Large intestine (tissue), 3 donors: Measurements from ENCODE around the gene TPCN2. TPM values are rescaled to one million over a fixed set of nuclear protein-coding genes. Genes with fewer than 3 reads are reported as not detected.
"Not testable (repeated sequence)": the region's sequence is repeated elsewhere in the genome, so short reads cannot be mapped to it uniquely, and the experiment has no call there.

Experiments
- DNase-seq, 2 donors: peaks; one replicate each; pipeline versions ENCODE4 v3.0.0 to v3.0.0-alpha.2; 2013
- H3K27ac ChIP-seq: one replicate; pipeline ENCODE4 v1.5.1; 2013; ENCODE audit warnings: low read length
- H3K27me3 ChIP-seq: 2 replicates; pipeline ENCODE4 v1.6.1; 2013; ENCODE audit warnings: low read length; ENCODE audit not compliant: control insufficient read depth, insufficient read depth
- H3K36me3 ChIP-seq: 2 replicates; pipeline ENCODE4 v1.6.1; 2013; ENCODE audit warnings: low read length; ENCODE audit not compliant: control insufficient read depth, insufficient read depth
- H3K4me1 ChIP-seq: one replicate; pipeline ENCODE4 v1.6.1; 2013; ENCODE audit warnings: low read length; ENCODE audit not compliant: control insufficient read depth, insufficient read depth
- H3K4me3 ChIP-seq: one replicate; pipeline ENCODE4 v1.5.1; 2013; ENCODE audit warnings: low read length
- H3K9me3 ChIP-seq: one replicate; pipeline ENCODE4 v1.6.1; 2013; ENCODE audit warnings: mild to moderate bottlenecking, low read depth, low read length, moderate library complexity; ENCODE audit not compliant: control insufficient read depth
- WGBS: methylation state at CpG from one replicate; pipeline ENCODE4 v1.1.5; 2013; ENCODE audit warnings: low lambda C conversion rate; ENCODE audit not compliant: insufficient coverage; 5-methylcytosine and 5-hydroxymethylcytosine counted together
- polyA plus RNA-seq: library from polyadenylated mRNA; unstranded; fragments of 120-200 nt; gene quantifications from one replicate; pipeline ENCODE4 v1.2.1, GENCODE V29; 2013

TPCN2 gene
- polyA plus RNA-seq, 1 donor: 31.0 TPM

GRCh38 chr11:69131121-69131566 lies 82.4 kb downstream of the TPCN2 start:
- Histone ChIP-seq H3K36me3 (no peaks in the 10 kb centered on the region), H3K4me3 (no peak overlapping the region), H3K9me3 (peaks cover 6% of the 10 kb centered on the region), H3K4me1 (peaks cover 4% of the 10 kb centered on the region), H3K27ac (no peak overlapping the region), H3K27me3 (no peaks in the 10 kb centered on the region)
- no peak for DNase-seq
- no CpG with 5 or more reads among the region's 11 CpGs for WGBS

GRCh38 chr11:69131644-69132300 lies 83.0 kb downstream of the TPCN2 start:
- H3K27me3 ChIP-seq: no peaks in the 10 kb centered on the region
- no CpG with 5 or more reads among the region's 15 CpGs for WGBS
- peak; percentile 80 to 82 for DNase-seq
- H3K4me1 ChIP-seq: peaks cover 4% of the 10 kb centered on the region
- H3K9me3 ChIP-seq: peaks cover 6% of the 10 kb centered on the region
- H3K27ac ChIP-seq: no peak overlapping the region
- no peaks in the 10 kb centered on the region for H3K36me3 ChIP-seq
- H3K4me3 ChIP-seq: no peak overlapping the region

- H3K27me3 ChIP-seq: no peaks in the 10 kb centered on the region
- DNase-seq: no peak
- peaks cover 6% of the 10 kb centered on the region for H3K9me3 ChIP-seq
- H3K36me3 ChIP-seq: no peaks in the 10 kb centered on the region
- H3K4me3 ChIP-seq: no peak overlapping the region
- H3K27ac ChIP-seq: no peak overlapping the region
- peaks cover 4% of the 10 kb centered on the region for H3K4me1 ChIP-seq
- 100% methylated on average over 2 of the region's 7 CpGs for WGBS
Measured at GRCh38 chr11:69132301-69132670, 83.6 kb downstream of the TPCN2 start.

GRCh38 chr11:69133251-69133650 lies 84.5 kb downstream of the TPCN2 start:
- H3K27ac ChIP-seq: no peak overlapping the region
- H3K9me3 ChIP-seq: peaks cover 3% of the 10 kb centered on the region
- peaks cover 4% of the 10 kb centered on the region for H3K4me1 ChIP-seq
- no peak overlapping the region for H3K4me3 ChIP-seq
- DNase-seq: no peak
- no peaks in the 10 kb centered on the region for H3K27me3 ChIP-seq
- no peaks in the 10 kb centered on the region for H3K36me3 ChIP-seq
- no CpG with 5 or more reads among the region's 4 CpGs for WGBS

GRCh38 chr11:69134182-69134581 lies 85.5 kb downstream of the TPCN2 start:
- not testable (repeated sequence) for H3K27ac ChIP-seq, H3K36me3 ChIP-seq, H3K27me3 ChIP-seq, H3K4me3 ChIP-seq, H3K9me3 ChIP-seq, H3K4me1 ChIP-seq, DNase-seq
- 100% methylated on average over 1 of the region's 2 CpGs for WGBS

- Histone ChIP-seq H3K9me3 (no peaks in the 10 kb centered on the region), H3K27ac (no peak overlapping the region), H3K36me3 (no peaks in the 10 kb centered on the region), H3K4me3 (no peak overlapping the region), H3K4me1 (peaks cover 4% of the 10 kb centered on the region), H3K27me3 (no peaks in the 10 kb centered on the region)
- no peak for DNase-seq
- WGBS: no CpG with 5 or more reads among the region's 8 CpGs
Measured at GRCh38 chr11:69134957-69135356, 86.2 kb downstream of the TPCN2 start.

- no peak overlapping the region for H3K4me3 ChIP-seq
- H3K4me1 ChIP-seq: peaks cover 4% of the 10 kb centered on the region
- no CpG with 5 or more reads among the region's 14 CpGs for WGBS
- no peaks in the 10 kb centered on the region for H3K27me3 ChIP-seq
- no peaks in the 10 kb centered on the region for H3K36me3 ChIP-seq
- no peaks in the 10 kb centered on the region for H3K9me3 ChIP-seq
- DNase-seq: no peak
- H3K27ac ChIP-seq: no peak overlapping the region
Measured at GRCh38 chr11:69135420-69136363, 87.0 kb downstream of the TPCN2 start.

GRCh38 chr11:69136471-69136870 lies 87.7 kb downstream of the TPCN2 start:
- Histone ChIP-seq H3K27me3 (no peaks in the 10 kb centered on the region), H3K4me1 (peaks cover 4% of the 10 kb centered on the region), H3K36me3 (no peaks in the 10 kb centered on the region), H3K27ac (no peak overlapping the region), H3K4me3 (no peak overlapping the region), H3K9me3 (no peaks in the 10 kb centered on the region)
- no CpG with 5 or more reads among the region's 9 CpGs for WGBS
- no peak for DNase-seq

- peak in 1 of 2 donors; percentile 27 for DNase-seq
- Histone ChIP-seq H3K9me3 (no peaks in the 10 kb centered on the region), H3K4me1 (no peaks in the 10 kb centered on the region), H3K36me3 (no peaks in the 10 kb centered on the region), H3K27me3 (no peaks in the 10 kb centered on the region), H3K27ac (no peak overlapping the region), H3K4me3 (no peak overlapping the region)
- WGBS: no CpG with 5 or more reads among the region's 8 CpGs
Measured at GRCh38 chr11:69137151-69137844, 88.6 kb downstream of the TPCN2 start.

GRCh38 chr11:69138265-69138664 lies 89.5 kb downstream of the TPCN2 start:
- Histone ChIP-seq H3K27ac (no peak overlapping the region), H3K4me3 (no peak overlapping the region), H3K27me3 (no peaks in the 10 kb centered on the region), H3K4me1 (no peaks in the 10 kb centered on the region), H3K36me3 (no peaks in the 10 kb centered on the region), H3K9me3 (no peaks in the 10 kb centered on the region)
- DNase-seq: no peak
- no CpG with 5 or more reads among the region's 3 CpGs for WGBS
